Suprapubic skin (tissue), 4 donors: ENCODE measurements around the gene CYP46A1.

Source experiments
- EP300 ChIP-seq: sonication (generic); formaldehyde crosslinking; IDR thresholded peaks from one replicate; pipeline ENCODE4 v1.6.1; 2017; ENCODE audit warnings: antibody characterized with exemption
- POLR2A ChIP-seq, 2 donors: fragments of 450-650 bp; IDR thresholded peaks; one replicate each; pipeline ENCODE4 v1.6.1; 2017; ENCODE audit warnings: antibody characterized with exemption in 2 of 2, mild to moderate bottlenecking in 2 of 2, moderate library complexity in 2 of 2
- POLR2AphosphoS5 ChIP-seq, 3 donors: sonication (generic); formaldehyde crosslinking; IDR thresholded peaks; one replicate each; pipeline ENCODE4 v1.6.1; 2017; ENCODE audit warnings: antibody characterized with exemption in 3 of 3
- TF ChIP-seq, protein P1 (sequence below), 2 donors: fragments of 200-600 bp in 1 of 2; fragments of 450-650 bp in 1 of 2; sonication (generic) in 1 of 2; IDR thresholded peaks; one replicate each; pipeline ENCODE4 v1.5.1; 2016 to 2019; ENCODE audit warnings: antibody characterized with exemption in 2 of 2, mild to moderate bottlenecking in 1 of 2, moderate library complexity in 1 of 2

DNA sequence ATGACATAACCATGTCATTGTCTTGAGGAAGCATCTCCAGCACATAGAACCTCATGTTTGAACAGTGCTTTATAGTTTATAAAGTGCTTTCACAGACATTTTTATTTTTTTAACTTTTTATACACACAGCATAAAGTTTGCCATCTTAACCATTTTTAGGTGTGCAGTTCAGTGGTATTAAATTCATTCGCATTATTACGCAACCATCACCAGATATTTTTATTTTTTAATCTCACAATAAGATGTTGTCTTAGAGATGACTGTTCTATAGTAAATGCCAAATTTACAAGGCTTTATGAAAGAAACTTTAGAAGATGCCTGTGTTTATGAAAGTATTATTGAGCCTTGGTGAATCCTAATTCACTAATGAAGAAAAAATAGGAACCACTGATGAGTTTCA is 19.9 kb downstream of the CYP46A1 start:
- no peak for TF ChIP-seq POLR2A (IDR thresholded peaks at IDR 0.05)
- no peak for TF ChIP-seq EP300
- TF ChIP-seq, protein P1, sequence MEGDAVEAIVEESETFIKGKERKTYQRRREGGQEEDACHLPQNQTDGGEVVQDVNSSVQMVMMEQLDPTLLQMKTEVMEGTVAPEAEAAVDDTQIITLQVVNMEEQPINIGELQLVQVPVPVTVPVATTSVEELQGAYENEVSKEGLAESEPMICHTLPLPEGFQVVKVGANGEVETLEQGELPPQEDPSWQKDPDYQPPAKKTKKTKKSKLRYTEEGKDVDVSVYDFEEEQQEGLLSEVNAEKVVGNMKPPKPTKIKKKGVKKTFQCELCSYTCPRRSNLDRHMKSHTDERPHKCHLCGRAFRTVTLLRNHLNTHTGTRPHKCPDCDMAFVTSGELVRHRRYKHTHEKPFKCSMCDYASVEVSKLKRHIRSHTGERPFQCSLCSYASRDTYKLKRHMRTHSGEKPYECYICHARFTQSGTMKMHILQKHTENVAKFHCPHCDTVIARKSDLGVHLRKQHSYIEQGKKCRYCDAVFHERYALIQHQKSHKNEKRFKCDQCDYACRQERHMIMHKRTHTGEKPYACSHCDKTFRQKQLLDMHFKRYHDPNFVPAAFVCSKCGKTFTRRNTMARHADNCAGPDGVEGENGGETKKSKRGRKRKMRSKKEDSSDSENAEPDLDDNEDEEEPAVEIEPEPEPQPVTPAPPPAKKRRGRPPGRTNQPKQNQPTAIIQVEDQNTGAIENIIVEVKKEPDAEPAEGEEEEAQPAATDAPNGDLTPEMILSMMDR (IDR thresholded peaks at IDR 0.05): no peak
- no peak for TF ChIP-seq POLR2AphosphoS5 (IDR thresholded peaks at IDR 0.05)
